HepG2 (cell line): ENCODE measurements around the gene NCOA5. TPM values are rescaled to one million over a fixed set of nuclear protein-coding genes. Genes with fewer than 3 reads are reported as not detected.
A peak's percentile ranks its signal among the peaks of the same experiment; 100 is the strongest.

Source experiments
- ATF3 ChIP-seq: sonication (generic); formaldehyde crosslinking; IDR thresholded peaks from 2 replicates; pipeline ENCODE4 v1.4.0; 2020; ENCODE audit warnings: missing genetic modification reagents
- ATF7-NPFF ChIP-seq: sonication (generic); formaldehyde crosslinking; IDR thresholded peaks from 2 replicates; pipeline ENCODE4 v1.8.1; 2023; ENCODE audit warnings: mild to moderate bottlenecking, low read depth, missing genetic modification reagents, moderate library complexity
- CENPBD1 ChIP-seq: sonication (generic); formaldehyde crosslinking; IDR thresholded peaks from 2 replicates; pipeline ENCODE4 v1.8.0; 2022; ENCODE audit warnings: missing genetic modification reagents, low read depth, mild to moderate bottlenecking, borderline replicate concordance
- EEA1 ChIP-seq: sonication (generic); formaldehyde crosslinking; IDR thresholded peaks from 2 replicates; pipeline ENCODE4 v1.5.1; 2020; ENCODE audit warnings: mild to moderate bottlenecking, missing genetic modification reagents, borderline replicate concordance
- ERF ChIP-seq: IDR thresholded peaks from 2 replicates; pipeline ENCODE4 v1.6.1; 2018; ENCODE audit warnings: missing biosample characterization, missing genetic modification reagents
- FIP1L1 ChIP-seq: fragments of 200-400 bp; formaldehyde crosslinking; IDR thresholded peaks from 2 replicates; pipeline ENCODE4 v1.6.1; 2018; ENCODE audit warnings: low read depth, mild to moderate bottlenecking, low read length, moderate library complexity, borderline replicate concordance; ENCODE audit not compliant: insufficient read depth
- GMEB1 ChIP-seq: sonication (generic); formaldehyde crosslinking; IDR thresholded peaks from 2 replicates; pipeline ENCODE4 v1.5.1; 2020; ENCODE audit warnings: missing genetic modification reagents, mild to moderate bottlenecking, borderline replicate concordance
- IKZF1 ChIP-seq: fragments of 450-650 bp; IDR thresholded peaks from 2 replicates; pipeline ENCODE4 v1.7.1; 2016
- KAT7 ChIP-seq: IDR thresholded peaks from 2 replicates; pipeline ENCODE4 v1.6.1; 2018; ENCODE audit warnings: borderline replicate concordance, missing compliant biosample characterization
- KDM6A ChIP-seq: IDR thresholded peaks from 2 replicates; pipeline ENCODE4 v1.6.1; 2016; ENCODE audit warnings: low read depth
- KLF12 ChIP-seq: sonication (generic); formaldehyde crosslinking; IDR thresholded peaks from 2 replicates; pipeline ENCODE4 v1.4.0; 2020; ENCODE audit warnings: missing genetic modification reagents, borderline replicate concordance
- MAFK ChIP-seq, 2 experiments: IDR thresholded peaks in 1 of 2; conservative IDR thresholded peaks in 1 of 2; 2 replicates each; pipeline ENCODE4 v1.6.1; 2011; ENCODE audit warnings: improper control_type of control experiment in 2 of 2, low read length in 2 of 2
- NFATC3 ChIP-seq: sonication (generic); formaldehyde crosslinking; IDR thresholded peaks from 2 replicates; pipeline ENCODE4 v1.5.1; 2020; ENCODE audit warnings: mild to moderate bottlenecking, missing genetic modification reagents
- NFIB ChIP-seq: sonication (generic); formaldehyde crosslinking; IDR thresholded peaks from 2 replicates; pipeline ENCODE4 v1.9.0; 2021; ENCODE audit warnings: missing genetic modification reagents, mild to moderate bottlenecking, borderline replicate concordance
- PCBP2 ChIP-seq: fragments of 200-400 bp; formaldehyde crosslinking; optimal IDR thresholded peaks from 2 replicates; pipeline ENCODE3; 2018; ENCODE audit warnings: low read length, low read depth; ENCODE audit not compliant: poor library complexity, severe bottlenecking
- PHB2 ChIP-seq: fragments of 450-650 bp; IDR thresholded peaks from 2 replicates; pipeline ENCODE4 v1.6.1; 2018; ENCODE audit not compliant: partially characterized antibody
- PRPF4 ChIP-seq: fragments of 200-400 bp; formaldehyde crosslinking; IDR thresholded peaks from 2 replicates; pipeline ENCODE4 v1.6.1; 2016; ENCODE audit warnings: low read length, low read depth; ENCODE audit not compliant: poor library complexity, severe bottlenecking
- ZNF143 ChIP-seq: sonication (generic); formaldehyde crosslinking; IDR thresholded peaks from 2 replicates; pipeline ENCODE4 v1.4.0; 2020; ENCODE audit warnings: missing genetic modification reagents
- ZNF207 ChIP-seq: fragments of 450-650 bp; IDR thresholded peaks from 2 replicates; pipeline ENCODE4 v1.6.1; 2016; ENCODE audit warnings: antibody characterized with exemption, borderline replicate concordance
- ZNF317 ChIP-seq: sonication (generic); formaldehyde crosslinking; IDR thresholded peaks from 2 replicates; pipeline ENCODE4 v1.5.0; 2020; ENCODE audit warnings: mild to moderate bottlenecking, missing genetic modification reagents
- ZNF382 ChIP-seq: sonication (generic); formaldehyde crosslinking; IDR thresholded peaks from 2 replicates; pipeline ENCODE4 v1.5.0; 2020; ENCODE audit warnings: missing genetic modification reagents, mild to moderate bottlenecking, borderline replicate concordance
- ZNF567 ChIP-seq: sonication (generic); formaldehyde crosslinking; IDR thresholded peaks from 2 replicates; pipeline ENCODE4 v1.8.1; 2023; ENCODE audit warnings: mild to moderate bottlenecking, missing genetic modification reagents, borderline replicate concordance
- ZNF703 ChIP-seq: sonication (generic); formaldehyde crosslinking; IDR thresholded peaks from 2 replicates; pipeline ENCODE4 v1.5.1; 2020; ENCODE audit warnings: missing genetic modification reagents, mild to moderate bottlenecking, moderate library complexity, borderline replicate concordance
- polyA plus RNA-seq, 8 experiments: library from polyadenylated mRNA; depleted of rRNA in 3 of 8; stranded (reverse) in 7 of 8; unstranded in 1 of 8; fragments of >200 nt; fragmentation: Illumina TruSeq in 4 of 8; extraction: Trizol in 4 of 8; gene quantifications; 2 replicates each; pipeline versions ENCODE4 v1.2.1 to v1.2.3, GENCODE V29; 2011 to 2016; ENCODE audit warnings: low read depth in 4 of 8, missing spikeins in 1 of 8, mixed read lengths in 1 of 8; ENCODE audit not compliant: insufficient read depth in 1 of 8
- total RNA-seq, 5 experiments: library from RNA; depleted of rRNA; stranded (reverse); fragments of >200 nt; fragmentation: Illumina TruSeq; extraction: Trizol; gene quantifications; 2 replicates each; pipeline ENCODE4 v1.2.3, GENCODE V29; 2016; ENCODE audit warnings: low read depth in 1 of 5
- TF ChIP-seq, protein P1 (sequence below): IDR thresholded peaks from 2 replicates; pipeline ENCODE4 v1.6.1; 2016; ENCODE audit warnings: mild to moderate bottlenecking
- TF ChIP-seq, protein P2 (sequence below): sonication (generic); formaldehyde crosslinking; IDR thresholded peaks from 2 replicates; pipeline ENCODE4 v1.5.0; 2020; ENCODE audit warnings: missing genetic modification reagents

NCOA5 gene
- total and polyA plus RNA-seq, 2 of the 13 experiments (the other 11 are each of a cell fraction or from before 2014, with no cell fraction given), result 16.5 to 28.4 TPM

DNA sequence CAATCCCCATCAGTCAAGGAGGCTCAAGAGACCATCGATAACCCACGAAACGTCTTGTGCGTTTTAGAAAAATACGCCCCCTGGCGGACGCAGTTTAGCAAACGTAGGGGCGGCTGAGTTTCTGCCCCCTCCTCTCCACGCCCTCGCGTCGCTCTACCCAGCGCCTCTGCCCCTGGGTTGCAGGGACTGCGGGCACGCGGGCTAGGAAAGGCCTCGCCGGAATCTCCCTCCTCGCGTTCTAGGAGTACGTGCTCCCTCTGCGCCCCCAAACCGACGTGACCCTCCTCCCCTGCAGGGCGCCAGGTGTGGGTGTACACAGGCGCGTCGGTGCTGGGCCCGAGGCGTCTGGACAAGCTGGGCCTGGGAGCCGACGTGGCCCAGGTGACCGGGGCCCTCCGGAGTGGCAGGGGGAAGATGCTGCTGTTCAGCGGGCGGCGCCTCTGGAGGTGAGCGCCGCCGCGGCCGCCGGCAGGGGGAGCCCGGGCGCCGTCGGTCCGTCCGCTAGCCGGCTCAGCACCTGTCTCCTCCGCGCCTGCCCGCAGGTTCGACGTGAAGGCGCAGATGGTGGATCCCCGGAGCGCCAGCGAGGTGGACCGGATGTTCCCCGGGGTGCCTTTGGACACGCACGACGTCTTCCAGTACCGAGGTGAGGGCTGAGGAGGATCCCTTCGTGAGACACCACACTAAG, 75.8 kb downstream of the NCOA5 start (continued):
- TF ChIP-seq FIP1L1 (no peak), MAFK (conservative IDR thresholded peaks at IDR 0.05 in 1 of 2, IDR thresholded peaks at IDR 0.05 in 1 of 2; ENCODE audit: low read length in 2 of 2) (no peak), EEA1 (CRISPR knock-in tag) (0 out of 2 replicates have a peak, but pooled peaks have one; percentile 62), ERF (CRISPR knock-in tag) (no peak), ZNF207 (no peak), PRPF4 (no peak), CENPBD1 (no peak), ZNF317 (CRISPR knock-in tag) (no peak), KAT7 (CRISPR knock-in tag) (peak; percentile 40; the same call in 1 of the 2 replicates), PHB2 (no peak), NFIB (CRISPR knock-in tag) (no peak), GMEB1 (CRISPR knock-in tag) (peak; percentile 45; the same call in 1 of the 2 replicates), IKZF1 (no peak), ZNF567 (CRISPR knock-in tag) (0 out of 2 replicates have a peak, but pooled peaks have one; percentile 56), ZNF703 (CRISPR knock-in tag) (no peak), ZNF143 (CRISPR knock-in tag) (no peak), NFATC3 (CRISPR knock-in tag) (no peak), ATF7-NPFF (no peak), KLF12 (CRISPR knock-in tag) (peak; percentile 93), ATF3 (CRISPR knock-in tag) (no peak), PCBP2 (no peak), KDM6A (CRISPR knock-in tag) (no peak), ZNF382 (CRISPR knock-in tag) (no peak)
- TF ChIP-seq, protein P1, sequence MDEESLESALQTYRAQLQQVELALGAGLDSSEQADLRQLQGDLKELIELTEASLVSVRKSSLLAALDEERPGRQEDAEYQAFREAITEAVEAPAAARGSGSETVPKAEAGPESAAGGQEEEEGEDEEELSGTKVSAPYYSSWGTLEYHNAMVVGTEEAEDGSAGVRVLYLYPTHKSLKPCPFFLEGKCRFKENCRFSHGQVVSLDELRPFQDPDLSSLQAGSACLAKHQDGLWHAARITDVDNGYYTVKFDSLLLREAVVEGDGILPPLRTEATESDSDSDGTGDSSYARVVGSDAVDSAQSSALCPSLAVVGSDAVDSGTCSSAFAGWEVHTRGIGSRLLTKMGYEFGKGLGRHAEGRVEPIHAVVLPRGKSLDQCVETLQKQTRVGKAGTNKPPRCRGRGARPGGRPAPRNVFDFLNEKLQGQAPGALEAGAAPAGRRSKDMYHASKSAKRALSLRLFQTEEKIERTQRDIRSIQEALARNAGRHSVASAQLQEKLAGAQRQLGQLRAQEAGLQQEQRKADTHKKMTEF (CRISPR knock-in tag), result peak; percentile 61; the same call in 1 of the 2 replicates
- TF ChIP-seq, protein P2, sequence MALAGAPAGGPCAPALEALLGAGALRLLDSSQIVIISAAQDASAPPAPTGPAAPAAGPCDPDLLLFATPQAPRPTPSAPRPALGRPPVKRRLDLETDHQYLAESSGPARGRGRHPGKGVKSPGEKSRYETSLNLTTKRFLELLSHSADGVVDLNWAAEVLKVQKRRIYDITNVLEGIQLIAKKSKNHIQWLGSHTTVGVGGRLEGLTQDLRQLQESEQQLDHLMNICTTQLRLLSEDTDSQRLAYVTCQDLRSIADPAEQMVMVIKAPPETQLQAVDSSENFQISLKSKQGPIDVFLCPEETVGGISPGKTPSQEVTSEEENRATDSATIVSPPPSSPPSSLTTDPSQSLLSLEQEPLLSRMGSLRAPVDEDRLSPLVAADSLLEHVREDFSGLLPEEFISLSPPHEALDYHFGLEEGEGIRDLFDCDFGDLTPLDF (CRISPR knock-in tag), result no peak
